Measurements from ENCODE around the gene CRYL1.

The CRYL1 gene

GRCh38 chr13:20403826-20404225 is 121.8 kb downstream of the CRYL1 start:
- H3K27me3 ChIP-seq (ENCODE audit: insufficient read depth, poor library complexity, severe bottlenecking) = no peaks in the 10 kb centered on the region
- TF ChIP-seq, protein P1, sequence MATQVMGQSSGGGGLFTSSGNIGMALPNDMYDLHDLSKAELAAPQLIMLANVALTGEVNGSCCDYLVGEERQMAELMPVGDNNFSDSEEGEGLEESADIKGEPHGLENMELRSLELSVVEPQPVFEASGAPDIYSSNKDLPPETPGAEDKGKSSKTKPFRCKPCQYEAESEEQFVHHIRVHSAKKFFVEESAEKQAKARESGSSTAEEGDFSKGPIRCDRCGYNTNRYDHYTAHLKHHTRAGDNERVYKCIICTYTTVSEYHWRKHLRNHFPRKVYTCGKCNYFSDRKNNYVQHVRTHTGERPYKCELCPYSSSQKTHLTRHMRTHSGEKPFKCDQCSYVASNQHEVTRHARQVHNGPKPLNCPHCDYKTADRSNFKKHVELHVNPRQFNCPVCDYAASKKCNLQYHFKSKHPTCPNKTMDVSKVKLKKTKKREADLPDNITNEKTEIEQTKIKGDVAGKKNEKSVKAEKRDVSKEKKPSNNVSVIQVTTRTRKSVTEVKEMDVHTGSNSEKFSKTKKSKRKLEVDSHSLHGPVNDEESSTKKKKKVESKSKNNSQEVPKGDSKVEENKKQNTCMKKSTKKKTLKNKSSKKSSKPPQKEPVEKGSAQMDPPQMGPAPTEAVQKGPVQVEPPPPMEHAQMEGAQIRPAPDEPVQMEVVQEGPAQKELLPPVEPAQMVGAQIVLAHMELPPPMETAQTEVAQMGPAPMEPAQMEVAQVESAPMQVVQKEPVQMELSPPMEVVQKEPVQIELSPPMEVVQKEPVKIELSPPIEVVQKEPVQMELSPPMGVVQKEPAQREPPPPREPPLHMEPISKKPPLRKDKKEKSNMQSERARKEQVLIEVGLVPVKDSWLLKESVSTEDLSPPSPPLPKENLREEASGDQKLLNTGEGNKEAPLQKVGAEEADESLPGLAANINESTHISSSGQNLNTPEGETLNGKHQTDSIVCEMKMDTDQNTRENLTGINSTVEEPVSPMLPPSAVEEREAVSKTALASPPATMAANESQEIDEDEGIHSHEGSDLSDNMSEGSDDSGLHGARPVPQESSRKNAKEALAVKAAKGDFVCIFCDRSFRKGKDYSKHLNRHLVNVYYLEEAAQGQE (IDR thresholded peaks at IDR 0.05; ENCODE audit: insufficient replicate concordance, low read depth) = no peak
- no peak for TF ChIP-seq POLR2AphosphoS5 (IDR thresholded peaks at IDR 0.05; ENCODE audit: low read depth)
- no peak for TF ChIP-seq GABPA (IDR thresholded peaks at IDR 0.05; ENCODE audit: low read depth)
- TF ChIP-seq, protein P2, sequence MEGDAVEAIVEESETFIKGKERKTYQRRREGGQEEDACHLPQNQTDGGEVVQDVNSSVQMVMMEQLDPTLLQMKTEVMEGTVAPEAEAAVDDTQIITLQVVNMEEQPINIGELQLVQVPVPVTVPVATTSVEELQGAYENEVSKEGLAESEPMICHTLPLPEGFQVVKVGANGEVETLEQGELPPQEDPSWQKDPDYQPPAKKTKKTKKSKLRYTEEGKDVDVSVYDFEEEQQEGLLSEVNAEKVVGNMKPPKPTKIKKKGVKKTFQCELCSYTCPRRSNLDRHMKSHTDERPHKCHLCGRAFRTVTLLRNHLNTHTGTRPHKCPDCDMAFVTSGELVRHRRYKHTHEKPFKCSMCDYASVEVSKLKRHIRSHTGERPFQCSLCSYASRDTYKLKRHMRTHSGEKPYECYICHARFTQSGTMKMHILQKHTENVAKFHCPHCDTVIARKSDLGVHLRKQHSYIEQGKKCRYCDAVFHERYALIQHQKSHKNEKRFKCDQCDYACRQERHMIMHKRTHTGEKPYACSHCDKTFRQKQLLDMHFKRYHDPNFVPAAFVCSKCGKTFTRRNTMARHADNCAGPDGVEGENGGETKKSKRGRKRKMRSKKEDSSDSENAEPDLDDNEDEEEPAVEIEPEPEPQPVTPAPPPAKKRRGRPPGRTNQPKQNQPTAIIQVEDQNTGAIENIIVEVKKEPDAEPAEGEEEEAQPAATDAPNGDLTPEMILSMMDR (IDR thresholded peaks at IDR 0.05; ENCODE audit: insufficient read depth, low read length) = no peak
- no peak for TF ChIP-seq SPI1 (IDR thresholded peaks at IDR 0.05; ENCODE audit: borderline replicate concordance, low read depth)
- DNase-seq (ENCODE audit: low read depth in 1 of 2, low spot score in 1 of 2) = no peak
- H3K27ac ChIP-seq (replicated peaks) = no peak overlapping the region
- no peak overlapping the region for H3K4me3 ChIP-seq (replicated peaks; ENCODE audit: insufficient read depth, low read length)

- no peak for DNase-seq (ENCODE audit: low read depth in 1 of 2, low spot score in 1 of 2)
- TF ChIP-seq, protein P1 (IDR thresholded peaks at IDR 0.05; ENCODE audit: insufficient replicate concordance, low read depth) = no peak
- no peak for TF ChIP-seq SPI1 (IDR thresholded peaks at IDR 0.05; ENCODE audit: borderline replicate concordance, low read depth)
- TF ChIP-seq GABPA (IDR thresholded peaks at IDR 0.05; ENCODE audit: low read depth) = no peak
- no peak for TF ChIP-seq POLR2AphosphoS5 (IDR thresholded peaks at IDR 0.05; ENCODE audit: low read depth)
- TF ChIP-seq, protein P2 (IDR thresholded peaks at IDR 0.05; ENCODE audit: insufficient read depth, low read length) = no peak
- Histone ChIP-seq H3K27ac (replicated peaks) (no peak overlapping the region), H3K27me3 (ENCODE audit: insufficient read depth, poor library complexity, severe bottlenecking) (no peaks in the 10 kb centered on the region), H3K4me3 (replicated peaks; ENCODE audit: insufficient read depth, low read length) (no peak overlapping the region)
Measured at GRCh38 chr13:20402881-20403280, 122.8 kb downstream of the CRYL1 start.

- Histone ChIP-seq H3K27ac (replicated peaks) (no peak overlapping the region), H3K27me3 (ENCODE audit: insufficient read depth, poor library complexity, severe bottlenecking) (no peaks in the 10 kb centered on the region), H3K4me3 (replicated peaks; ENCODE audit: insufficient read depth, low read length) (no peak overlapping the region)
- TF ChIP-seq SPI1 (IDR thresholded peaks at IDR 0.05; ENCODE audit: borderline replicate concordance, low read depth) = no peak
- TF ChIP-seq, protein P2 (IDR thresholded peaks at IDR 0.05; ENCODE audit: insufficient read depth, low read length) = no peak
- TF ChIP-seq, protein P1 (IDR thresholded peaks at IDR 0.05; ENCODE audit: insufficient replicate concordance, low read depth) = no peak
- no peak for TF ChIP-seq GABPA (IDR thresholded peaks at IDR 0.05; ENCODE audit: low read depth)
- TF ChIP-seq POLR2AphosphoS5 (IDR thresholded peaks at IDR 0.05; ENCODE audit: low read depth) = no peak
- DNase-seq (ENCODE audit: low read depth in 1 of 2, low spot score in 1 of 2) = no peak
Measured at GRCh38 chr13:20401931-20402856, 123.5 kb downstream of the CRYL1 start.
